ENCODE measurements around the gene FAM50B. TPM values are rescaled to one million over a fixed set of nuclear protein-coding genes. Genes with fewer than 3 reads are reported as not detected.

The FAM50B gene
- polyA plus RNA-seq, 3 donors from 2014 or later: 3.9 to 15.9 (median 4.2) TPM

DNA sequence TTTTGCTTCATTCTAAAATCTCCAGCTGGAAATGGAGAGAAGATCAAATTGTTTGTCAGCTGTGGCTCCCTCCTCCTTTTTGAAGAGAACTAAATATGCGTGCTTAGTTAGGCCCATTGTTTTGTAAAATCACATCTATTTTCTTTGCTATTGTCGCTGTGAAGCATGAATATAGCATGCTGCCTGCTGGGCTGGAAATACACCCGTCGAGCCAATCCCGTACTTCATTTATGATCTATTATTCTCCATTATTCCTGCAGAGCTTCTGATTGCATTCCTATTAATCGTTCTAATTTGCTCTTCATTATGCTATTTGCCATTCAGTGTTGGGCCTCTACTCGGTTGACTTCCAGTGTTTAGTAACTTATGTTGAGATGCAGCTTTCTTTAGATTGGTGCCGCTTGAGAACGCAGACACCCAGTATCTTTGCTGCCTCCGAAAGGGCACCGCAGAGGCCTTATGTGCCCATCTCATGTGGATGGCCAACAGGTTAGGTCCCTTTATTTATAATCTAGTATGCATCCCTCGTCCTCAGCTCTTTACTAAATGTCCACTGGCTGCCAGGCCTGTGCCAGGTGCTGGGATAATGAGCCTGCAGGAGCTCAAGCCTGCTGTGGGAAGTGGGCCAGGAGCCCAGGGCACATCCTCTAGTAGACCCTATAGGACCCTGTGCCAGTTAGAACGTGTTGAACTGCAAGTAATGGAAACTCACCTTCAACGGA lies 45.6 kb downstream of the FAM50B start:
- no peak for DNase-seq
- Mint-ChIP-seq H3K27ac (no peak overlapping the region), H3K4me3 (no peak overlapping the region), H3K9me3 (no peaks in the 10 kb centered on the region), H3K36me3 (no peaks in the 10 kb centered on the region), H3K4me1 (no peaks in the 10 kb centered on the region), H3K27me3 (ENCODE audit: low read depth in 3 of 3) (peaks cover 0 to 2% (median 1%) of the 10 kb centered on the region in 3 donors)

GRCh38 chr6:3895312-3895653 lies 46.1 kb downstream of the FAM50B start:
- Mint-ChIP-seq H3K27me3 (ENCODE audit: low read depth in 3 of 3) (peaks cover 0 to 2% (median 0%) of the 10 kb centered on the region in 3 donors), H3K27ac (no peak overlapping the region), H3K9me3 (no peaks in the 10 kb centered on the region), H3K4me1 (no peaks in the 10 kb centered on the region), H3K4me3 (no peak overlapping the region), H3K36me3 (no peaks in the 10 kb centered on the region)
- DNase-seq: no peak

DNA sequence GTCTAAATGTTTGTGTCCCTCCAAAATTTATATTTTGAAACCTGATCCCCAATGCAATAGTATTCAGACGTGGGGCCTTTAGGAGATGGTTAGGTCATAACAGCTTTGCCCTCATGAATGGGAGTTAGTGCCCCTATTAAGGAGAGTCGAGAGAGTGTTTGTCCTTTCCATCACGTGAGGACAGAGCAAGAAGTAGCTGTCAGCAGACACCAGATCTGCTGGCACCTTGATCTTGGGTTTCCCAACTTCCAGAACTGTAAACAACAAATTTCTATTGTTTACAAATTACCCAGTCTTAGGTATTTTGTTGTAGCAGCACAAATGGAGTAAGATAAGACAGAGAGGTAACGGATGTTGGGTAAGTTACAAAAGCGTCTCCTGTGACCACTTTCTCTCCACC lies 46.6 kb downstream of the FAM50B start:
- Mint-ChIP-seq H3K4me1 (no peaks in the 10 kb centered on the region), H3K27me3 (ENCODE audit: low read depth in 3 of 3) (peaks cover 0 to 2% (median 0%) of the 10 kb centered on the region in 3 donors), H3K27ac (no peak overlapping the region), H3K36me3 (no peaks in the 10 kb centered on the region), H3K4me3 (no peak overlapping the region), H3K9me3 (no peaks in the 10 kb centered on the region)
- DNase-seq: no peak

GRCh38 chr6:3898265-3898994 lies 49.3 kb downstream of the FAM50B start:
- Mint-ChIP-seq H3K27me3 (ENCODE audit: low read depth in 3 of 3) (peaks cover 0 to 6% (median 2%) of the 10 kb centered on the region in 3 donors), H3K27ac (no peak overlapping the region), H3K9me3 (no peaks in the 10 kb centered on the region), H3K36me3 (no peaks in the 10 kb centered on the region), H3K4me1 (no peaks in the 10 kb centered on the region), H3K4me3 (no peak overlapping the region)
- DNase-seq: no peak

- no peaks in the 10 kb centered on the region for H3K9me3 Mint-ChIP-seq
- no peak overlapping the region for H3K4me3 Mint-ChIP-seq
- H3K27ac Mint-ChIP-seq: no peak overlapping the region
- no peaks in the 10 kb centered on the region for H3K36me3 Mint-ChIP-seq
- H3K27me3 Mint-ChIP-seq (ENCODE audit: low read depth in 3 of 3): peaks cover 0 to 5% (median 4%) of the 10 kb centered on the region in 3 donors
- DNase-seq: no peak
- H3K4me1 Mint-ChIP-seq: no peaks in the 10 kb centered on the region
Observed at GRCh38 chr6:3899061-3899460, 49.9 kb downstream of the FAM50B start.

- Mint-ChIP-seq H3K9me3 (no peaks in the 10 kb centered on the region), H3K4me3 (no peak overlapping the region), H3K4me1 (no peaks in the 10 kb centered on the region), H3K36me3 (no peaks in the 10 kb centered on the region), H3K27me3 (ENCODE audit: low read depth in 3 of 3) (peaks cover 0 to 7% (median 4%) of the 10 kb centered on the region in 3 donors), H3K27ac (no peak overlapping the region)
- DNase-seq: no peak
Observed at GRCh38 chr6:3899970-3900439, 50.8 kb downstream of the FAM50B start.

Other genes with a start within 250 kb of the FAM50B start
- gene PXDC1, start 97.7 kb upstream of the FAM50B start, polyA plus RNA-seq: not detected
- under 1 TPM in 1 of 3 donors, not detected in 2; 0.16 TPM for gene FAM217A, start 229.8 kb downstream of the FAM50B start, polyA plus RNA-seq